Measurements from ENCODE around the gene DDOST. TPM values are rescaled to one million over a fixed set of nuclear protein-coding genes. Genes with fewer than 3 reads are reported as not detected.

DDOST gene
- polyA plus RNA-seq, 3 donors: 125 to 245 (median 241) TPM

DNA sequence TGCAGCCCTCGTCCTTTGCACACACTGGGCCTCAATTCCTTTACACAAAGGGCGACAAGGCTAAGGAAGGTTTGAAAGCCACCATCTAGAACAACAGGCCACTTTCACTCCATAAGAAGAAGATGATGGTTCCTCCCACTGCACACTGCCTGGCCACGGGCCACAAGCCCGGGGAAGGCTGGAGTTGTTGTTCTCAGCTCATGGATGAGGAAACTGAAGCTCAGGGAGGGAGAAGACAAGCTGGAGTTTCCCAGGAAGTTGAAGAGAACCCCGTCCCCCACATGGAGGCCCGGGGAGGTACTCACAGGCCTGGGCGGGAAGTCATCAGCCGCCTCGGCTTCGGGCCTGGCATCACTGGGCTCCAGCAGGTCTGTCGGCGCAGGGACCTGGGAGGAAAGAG is 24.6 kb upstream of the DDOST start:
- no peaks in the 10 kb centered on the region for H4K20me1 ChIP-seq (ENCODE audit: insufficient read depth, low read length)
- Mint-ChIP-seq H3K27me3 (ENCODE audit: low read depth in 3 of 3) (peaks cover 0 to 1% (median 1%) of the 10 kb centered on the region in 3 donors), H3K4me1 (peaks cover 38% of the 10 kb centered on the region), H3K9me3 (no peaks in the 10 kb centered on the region), H3K4me3 (no peak overlapping the region), H3K27ac (peak overlapping the region in 1 of 7 donors; percentile 2), H3K36me3 (peaks cover 0 to 3% of the 10 kb centered on the region in 2 donors)
- TF ChIP-seq, protein P1, sequence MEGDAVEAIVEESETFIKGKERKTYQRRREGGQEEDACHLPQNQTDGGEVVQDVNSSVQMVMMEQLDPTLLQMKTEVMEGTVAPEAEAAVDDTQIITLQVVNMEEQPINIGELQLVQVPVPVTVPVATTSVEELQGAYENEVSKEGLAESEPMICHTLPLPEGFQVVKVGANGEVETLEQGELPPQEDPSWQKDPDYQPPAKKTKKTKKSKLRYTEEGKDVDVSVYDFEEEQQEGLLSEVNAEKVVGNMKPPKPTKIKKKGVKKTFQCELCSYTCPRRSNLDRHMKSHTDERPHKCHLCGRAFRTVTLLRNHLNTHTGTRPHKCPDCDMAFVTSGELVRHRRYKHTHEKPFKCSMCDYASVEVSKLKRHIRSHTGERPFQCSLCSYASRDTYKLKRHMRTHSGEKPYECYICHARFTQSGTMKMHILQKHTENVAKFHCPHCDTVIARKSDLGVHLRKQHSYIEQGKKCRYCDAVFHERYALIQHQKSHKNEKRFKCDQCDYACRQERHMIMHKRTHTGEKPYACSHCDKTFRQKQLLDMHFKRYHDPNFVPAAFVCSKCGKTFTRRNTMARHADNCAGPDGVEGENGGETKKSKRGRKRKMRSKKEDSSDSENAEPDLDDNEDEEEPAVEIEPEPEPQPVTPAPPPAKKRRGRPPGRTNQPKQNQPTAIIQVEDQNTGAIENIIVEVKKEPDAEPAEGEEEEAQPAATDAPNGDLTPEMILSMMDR (IDR thresholded peaks at IDR 0.05): no peak
- no peak overlapping the region for H3K4me2 ChIP-seq (replicated peaks; ENCODE audit: extremely low read depth, low read length, poor library complexity, severe bottlenecking)
- DNase-seq: no peak
- H3K4me1 ChIP-seq (ENCODE audit: control insufficient read depth in 1 of 2, insufficient read depth in 2 of 2, low read length in 2 of 2): peaks cover 31 to 39% of the 10 kb centered on the region in 2 donors
- no peaks in the 10 kb centered on the region for H3K36me3 ChIP-seq (replicated peaks in 1 of 2; ENCODE audit: control insufficient read depth in 1 of 2, insufficient read depth in 2 of 2, low read length in 2 of 2)
- H3K9me3 ChIP-seq (replicated peaks in 1 of 2; ENCODE audit: control insufficient read depth in 1 of 2, insufficient read depth in 1 of 2, low read length in 2 of 2): no peaks in the 10 kb centered on the region
- WGBS (ENCODE audit: insufficient coverage): 83% methylated on average over 1 of the region's 12 CpGs
- H3K9ac ChIP-seq (ENCODE audit: insufficient read depth, low read length, poor library complexity, severe bottlenecking): no peak overlapping the region
- peak overlapping the region; percentile 44 for H2AFZ ChIP-seq (ENCODE audit: insufficient read depth, low read depth, low read length, poor library complexity, severe bottlenecking)
- no peaks in the 10 kb centered on the region for H3K27me3 ChIP-seq (ENCODE audit: control insufficient read depth in 2 of 2, insufficient read depth in 2 of 2, low read length in 2 of 2)
- no peak overlapping the region for H3K27ac ChIP-seq (ENCODE audit: low read depth in 1 of 2, low read length in 2 of 2)
- H3K79me2 ChIP-seq (ENCODE audit: insufficient read depth, low read length): no peaks in the 10 kb centered on the region
- intact Hi-C loops (cut with micrococcal nuclease): no loop called here
- H3K4me3 ChIP-seq (replicated peaks in 1 of 3; ENCODE audit: low read depth in 2 of 3, low read length in 3 of 3): no peak overlapping the region

GRCh38 chr1:20685099-20685662 is 24.0 kb upstream of the DDOST start:
- H3K9me3 ChIP-seq (replicated peaks in 1 of 2; ENCODE audit: control insufficient read depth in 1 of 2, insufficient read depth in 1 of 2, low read length in 2 of 2): no peaks in the 10 kb centered on the region
- H3K36me3 ChIP-seq (replicated peaks in 1 of 2; ENCODE audit: control insufficient read depth in 1 of 2, insufficient read depth in 2 of 2, low read length in 2 of 2): no peaks in the 10 kb centered on the region
- DNase-seq: no peak
- Mint-ChIP-seq H3K9me3 (no peaks in the 10 kb centered on the region), H3K4me1 (peaks cover 39% of the 10 kb centered on the region), H3K27me3 (ENCODE audit: low read depth in 3 of 3) (peaks cover 0 to 1% (median 1%) of the 10 kb centered on the region in 3 donors), H3K4me3 (peak overlapping the region; percentile 6 to 51), H3K36me3 (peaks cover 0 to 3% of the 10 kb centered on the region in 2 donors), H3K27ac (peak overlapping the region in 3 of 7 donors; percentile 1 to 68 (median 2))
- peak overlapping the region; percentile 44 for H2AFZ ChIP-seq (ENCODE audit: insufficient read depth, low read depth, low read length, poor library complexity, severe bottlenecking)
- no peaks in the 10 kb centered on the region for H3K27me3 ChIP-seq (ENCODE audit: control insufficient read depth in 2 of 2, insufficient read depth in 2 of 2, low read length in 2 of 2)
- intact Hi-C loops (cut with micrococcal nuclease): no loop called here
- no peak overlapping the region for H3K9ac ChIP-seq (ENCODE audit: insufficient read depth, low read length, poor library complexity, severe bottlenecking)
- 64% methylated on average over 16 of the region's 21 CpGs for WGBS (ENCODE audit: insufficient coverage)
- H4K20me1 ChIP-seq (ENCODE audit: insufficient read depth, low read length): no peaks in the 10 kb centered on the region
- no peaks in the 10 kb centered on the region for H3K79me2 ChIP-seq (ENCODE audit: insufficient read depth, low read length)
- no peak overlapping the region for H3K4me3 ChIP-seq (replicated peaks in 1 of 3; ENCODE audit: low read depth in 2 of 3, low read length in 3 of 3)
- TF ChIP-seq, protein P1 (IDR thresholded peaks at IDR 0.05): no peak
- no peak overlapping the region for H3K27ac ChIP-seq (ENCODE audit: low read depth in 1 of 2, low read length in 2 of 2)
- no peak overlapping the region for H3K4me2 ChIP-seq (replicated peaks; ENCODE audit: extremely low read depth, low read length, poor library complexity, severe bottlenecking)
- H3K4me1 ChIP-seq (ENCODE audit: control insufficient read depth in 1 of 2, insufficient read depth in 2 of 2, low read length in 2 of 2): peaks cover 31 to 39% of the 10 kb centered on the region in 2 donors

Measured in CD14-positive monocyte (primary cell).